Fibroblast of lung (primary cell): ENCODE data around the gene CCDC142. TPM values are rescaled to one million over a fixed set of nuclear protein-coding genes. Genes with fewer than 3 reads are reported as not detected.

Experiments used
- DNase-seq, 2 donors: peaks; one replicate each; pipeline versions ENCODE4 v3.0.0 to v3.0.0-alpha.2; 2010; ENCODE audit warnings: low read depth in 2 of 2
- H2AFZ ChIP-seq: 2 replicates; pipeline ENCODE4 v1.5.1; 2012; ENCODE audit warnings: low read length, control low read depth, inconsistent platforms
- H3K27ac ChIP-seq: 2 replicates; pipeline ENCODE4 v1.5.1; 2011; ENCODE audit warnings: low read length, control low read depth; ENCODE audit not compliant: insufficient read depth
- H3K27me3 ChIP-seq: 2 replicates; pipeline ENCODE4 v1.5.1; 2011; ENCODE audit warnings: mild to moderate bottlenecking, low read length; ENCODE audit not compliant: control insufficient read depth, insufficient read depth
- H3K36me3 ChIP-seq: 2 replicates; pipeline ENCODE4 v1.5.1; 2011; ENCODE audit warnings: low read length; ENCODE audit not compliant: control insufficient read depth, insufficient read depth
- H3K4me1 ChIP-seq: 2 replicates; pipeline ENCODE4 v1.5.1; 2011; ENCODE audit warnings: low read length; ENCODE audit not compliant: control insufficient read depth, insufficient read depth; ENCODE audit errors: extremely low read depth
- H3K4me2 ChIP-seq: 2 replicates; pipeline ENCODE4 v1.5.1; 2011; ENCODE audit warnings: low read length, control low read depth; ENCODE audit not compliant: insufficient read depth; ENCODE audit errors: extremely low read depth
- H3K4me3 ChIP-seq, 4 experiments: fragments of 200-600 bp in 1 of 4; sonication (generic) in 1 of 4; replicated peaks in 1 of 4; 2 replicates each; pipeline ENCODE4 v1.5.1; 2011 to 2016; ENCODE audit warnings: low read length in 4 of 4, low read depth in 3 of 4, mild to moderate bottlenecking in 3 of 4, control low read depth in 2 of 4, inconsistent platforms in 1 of 4, mixed read lengths in 1 of 4; ENCODE audit not compliant: insufficient read depth in 1 of 4; ENCODE audit errors: control extremely low read depth in 1 of 4
- H3K79me2 ChIP-seq: 2 replicates; pipeline ENCODE4 v1.5.1; 2012; ENCODE audit warnings: mild to moderate bottlenecking, low read length, inconsistent platforms; ENCODE audit not compliant: control insufficient read depth, insufficient read depth
- H3K9ac ChIP-seq: 2 replicates; pipeline ENCODE4 v1.5.1; 2011; ENCODE audit warnings: mild to moderate bottlenecking, low read length, control low read depth; ENCODE audit not compliant: insufficient read depth
- H3K9me3 ChIP-seq: 2 replicates; pipeline ENCODE4 v1.5.1; 2012; ENCODE audit warnings: low read depth, low read length; ENCODE audit not compliant: control insufficient read depth, insufficient read depth
- H4K20me1 ChIP-seq: 2 replicates; pipeline ENCODE4 v1.5.1; 2011; ENCODE audit warnings: low read length; ENCODE audit not compliant: control insufficient read depth, insufficient read depth; ENCODE audit errors: extremely low read depth
- CTCF ChIP-seq, 2 donors: IDR thresholded peaks in 1 of 2; conservative IDR thresholded peaks in 1 of 2; 1 replicate in 1 of 2; 2 replicates in 1 of 2; pipeline ENCODE4 v1.5.1; 2011 to 2012; ENCODE audit warnings: low read length in 2 of 2, control low read depth in 1 of 2, inconsistent platforms in 1 of 2, low read depth in 1 of 2, mild to moderate bottlenecking in 1 of 2
- EZH2 ChIP-seq: IDR thresholded peaks from 2 replicates; pipeline ENCODE4 v1.5.1; 2012; ENCODE audit warnings: low read length, control low read depth, mild to moderate bottlenecking; ENCODE audit errors: missing control alignments
- polyA plus RNA-seq, 2 donors: library from polyadenylated mRNA; depleted of rRNA in 1 of 2; stranded (reverse) in 1 of 2; unstranded in 1 of 2; fragments of >200 nt; gene quantifications; 2 replicates each; pipeline ENCODE4 v1.2.1, GENCODE V29; 2011 to 2012; ENCODE audit warnings: missing spikeins in 1 of 2
- total RNA-seq: library from RNA; depleted of rRNA; stranded (reverse); fragments of >200 nt; gene quantifications from 2 replicates; pipeline ENCODE4 v1.2.1, GENCODE V29; 2014

CCDC142 gene
- total and polyA plus RNA-seq, 2 donors (not counting 1 experiment from before 2014, with no cell fraction given), result 3.8 to 21.3 TPM

DNA sequence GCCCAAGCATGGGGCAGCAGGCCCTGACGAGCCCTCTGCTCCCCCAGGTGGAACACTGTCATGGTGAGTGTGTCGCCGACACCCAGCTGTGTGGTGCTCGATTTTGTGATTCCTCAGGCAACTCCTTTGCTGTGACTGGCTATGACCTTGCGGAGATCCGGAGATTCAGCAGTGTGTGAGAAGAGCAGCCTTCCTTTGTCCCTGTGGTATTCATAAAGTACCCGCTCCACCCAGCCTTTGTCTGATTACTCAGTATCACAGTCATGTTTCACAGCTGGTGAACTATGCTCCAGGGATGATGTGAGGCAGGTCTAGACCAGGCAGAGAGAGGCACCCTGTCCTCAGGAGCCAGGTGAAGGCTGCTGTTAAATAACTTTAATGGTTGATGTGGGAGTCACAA lies 57.3 kb downstream of the CCDC142 start:
- peaks cover 12% of the 10 kb centered on the region for H3K36me3 ChIP-seq
- H2AFZ ChIP-seq, result no peak overlapping the region
- no peak for TF ChIP-seq CTCF (conservative IDR thresholded peaks at IDR 0.05 in 1 of 2, IDR thresholded peaks at IDR 0.05 in 1 of 2; ENCODE audit: low read depth in 1 of 2, low read length in 2 of 2)
- TF ChIP-seq EZH2, result no peak
- no peak overlapping the region for H3K9ac ChIP-seq
- H3K4me2 ChIP-seq, result no peak overlapping the region
- H3K79me2 ChIP-seq, result no peaks in the 10 kb centered on the region
- no peaks in the 10 kb centered on the region for H3K9me3 ChIP-seq
- no peak overlapping the region for H3K27ac ChIP-seq
- no peaks in the 10 kb centered on the region for H3K27me3 ChIP-seq
- H3K4me3 ChIP-seq, result no peak overlapping the region
- no peak for DNase-seq
- H4K20me1 ChIP-seq, result no peaks in the 10 kb centered on the region
- H3K4me1 ChIP-seq, result peaks cover 5% of the 10 kb centered on the region

DNA sequence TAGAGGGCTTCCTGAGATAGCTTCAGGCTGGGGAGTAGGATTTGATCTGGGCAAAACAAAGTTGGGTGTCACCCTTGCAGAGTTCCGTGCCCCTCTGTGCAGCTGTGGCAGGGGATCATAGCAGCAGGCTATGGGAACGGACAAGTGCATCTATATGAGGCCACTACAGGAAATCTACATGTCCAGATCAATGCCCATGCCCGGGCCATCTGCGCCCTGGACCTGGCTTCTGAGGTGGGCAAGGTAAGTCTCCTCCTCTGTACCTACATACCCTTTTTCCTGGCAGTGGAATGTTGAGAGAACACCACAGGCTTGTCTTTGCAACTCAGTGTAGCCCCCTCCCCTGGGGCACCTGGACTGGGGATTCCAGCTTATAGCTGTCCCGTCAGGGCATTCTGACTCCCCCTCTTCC lies 57.8 kb downstream of the CCDC142 start:
- Histone ChIP-seq H3K79me2 (no peaks in the 10 kb centered on the region), H3K27ac (no peak overlapping the region), H4K20me1 (no peaks in the 10 kb centered on the region), H3K9me3 (no peaks in the 10 kb centered on the region), H2AFZ (no peak overlapping the region), H3K27me3 (no peaks in the 10 kb centered on the region), H3K36me3 (peaks cover 12% of the 10 kb centered on the region), H3K4me1 (peaks cover 5% of the 10 kb centered on the region), H3K4me3 (no peak overlapping the region), H3K9ac (no peak overlapping the region), H3K4me2 (no peak overlapping the region)
- no peak for DNase-seq
- TF ChIP-seq EZH2 (no peak), CTCF (conservative IDR thresholded peaks at IDR 0.05 in 1 of 2, IDR thresholded peaks at IDR 0.05 in 1 of 2; ENCODE audit: low read depth in 1 of 2, low read length in 2 of 2) (no peak)

DNA sequence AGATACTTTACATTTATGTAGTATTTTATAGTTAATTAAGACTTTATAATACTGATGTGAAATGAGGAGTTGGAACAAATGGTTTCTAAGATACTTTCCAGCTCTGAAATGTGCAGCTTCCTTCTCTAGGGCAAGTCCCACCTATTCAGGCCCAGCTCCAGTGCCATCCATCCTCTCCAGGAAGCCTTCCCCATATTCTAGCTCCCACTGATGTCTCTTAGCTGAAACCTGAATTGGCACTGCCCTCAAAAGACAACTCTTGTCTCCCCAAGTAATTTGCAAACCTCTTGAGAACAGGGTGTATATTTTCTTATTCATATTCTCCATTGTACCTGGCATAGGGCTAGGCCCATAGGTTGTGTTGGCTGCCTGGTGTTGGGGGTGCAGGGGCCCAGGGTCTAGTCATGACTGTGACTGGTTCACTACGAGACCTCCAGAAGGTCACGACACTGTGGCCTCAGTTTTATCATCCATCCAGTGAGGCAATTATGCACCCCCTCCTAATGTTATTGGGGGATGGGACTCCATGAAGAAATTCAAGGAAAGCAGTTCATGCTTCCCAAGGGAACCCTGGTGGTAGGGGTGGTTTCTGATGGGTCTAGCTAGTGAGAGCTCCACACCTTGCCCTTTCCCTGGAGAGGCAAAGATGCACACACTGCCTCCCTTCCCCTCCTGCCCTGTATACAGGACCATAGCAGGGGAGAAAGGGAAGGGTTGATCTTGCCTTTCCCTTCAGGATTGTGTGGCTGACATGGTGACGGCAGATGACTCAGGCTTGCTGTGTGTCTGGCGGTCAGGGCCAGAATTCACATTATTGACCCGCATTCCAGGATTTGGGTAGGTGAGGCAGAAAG lies 58.4 kb downstream of the CCDC142 start:
- H3K79me2 ChIP-seq, result no peaks in the 10 kb centered on the region
- H3K27me3 ChIP-seq, result no peaks in the 10 kb centered on the region
- no peak overlapping the region for H3K9ac ChIP-seq
- H3K4me2 ChIP-seq, result no peak overlapping the region
- no peak overlapping the region for H2AFZ ChIP-seq
- H3K27ac ChIP-seq, result no peak overlapping the region
- H4K20me1 ChIP-seq, result no peaks in the 10 kb centered on the region
- H3K4me3 ChIP-seq, result no peak overlapping the region
- TF ChIP-seq CTCF (conservative IDR thresholded peaks at IDR 0.05 in 1 of 2, IDR thresholded peaks at IDR 0.05 in 1 of 2; ENCODE audit: low read depth in 1 of 2, low read length in 2 of 2) (no peak), EZH2 (no peak)
- H3K9me3 ChIP-seq, result no peaks in the 10 kb centered on the region
- peaks cover 2% of the 10 kb centered on the region for H3K4me1 ChIP-seq
- no peak for DNase-seq
- H3K36me3 ChIP-seq, result peaks cover 10% of the 10 kb centered on the region

Other genes starting within 250 kb of the CCDC142 start
- under 0.01 and 0.17 TPM in 2 replicates for gene SLC4A5, start 139.6 kb downstream of the CCDC142 start, total RNA-seq
- gene SLC4A5, start 139.6 kb downstream of the CCDC142 start, polyA plus RNA-seq, result 0.12 and 0.19 TPM in 2 replicates
- 157 and 228 TPM in 2 replicates for gene DCTN1, start 102.7 kb downstream of the CCDC142 start, total RNA-seq
- gene DCTN1, start 102.7 kb downstream of the CCDC142 start, polyA plus RNA-seq, result 133 and 193 TPM in 2 replicates
- 0.77 and 1.5 TPM in 2 replicates for gene C2orf81, start 61.4 kb downstream of the CCDC142 start, total RNA-seq
- gene C2orf81, start 61.4 kb downstream of the CCDC142 start, polyA plus RNA-seq, result 0.25 and 0.37 TPM in 2 replicates
- gene WDR54, start 61.3 kb downstream of the CCDC142 start, total RNA-seq, result 23.9 and 27.1 TPM in 2 replicates
- 24.3 and 34.0 TPM in 2 replicates for gene WDR54, start 61.3 kb downstream of the CCDC142 start, polyA plus RNA-seq
- gene RTKN, start 41.1 kb downstream of the CCDC142 start, total RNA-seq, result 11.8 and 16.0 TPM in 2 replicates
- gene RTKN, start 41.1 kb downstream of the CCDC142 start, polyA plus RNA-seq, result 8.3 and 10.0 TPM in 2 replicates
- 13.0 and 14.9 TPM in 2 replicates for gene INO80B, start 27.9 kb downstream of the CCDC142 start, total RNA-seq
- 6.9 TPM in 2 replicates for gene INO80B, start 27.9 kb downstream of the CCDC142 start, polyA plus RNA-seq
- 48.8 and 78.1 TPM in 2 replicates for gene WBP1, start 24.6 kb downstream of the CCDC142 start, total RNA-seq
- gene WBP1, start 24.6 kb downstream of the CCDC142 start, polyA plus RNA-seq, result 43.8 and 45.8 TPM in 2 replicates
- gene MOGS, start 17.6 kb downstream of the CCDC142 start, total RNA-seq, result 49.1 and 56.0 TPM in 2 replicates
- gene MOGS, start 17.6 kb downstream of the CCDC142 start, polyA plus RNA-seq, result 37.1 and 39.5 TPM in 2 replicates
- 38.0 and 45.4 TPM in 2 replicates for gene MRPL53, start 10.3 kb downstream of the CCDC142 start, total RNA-seq
- 30.1 and 33.9 TPM in 2 replicates for gene MRPL53, start 10.3 kb downstream of the CCDC142 start, polyA plus RNA-seq
- 7.7 and 10.7 TPM in 2 replicates for gene TTC31, start 83 bp upstream of the CCDC142 start, total RNA-seq
- gene TTC31, start 83 bp upstream of the CCDC142 start, polyA plus RNA-seq, result 11.8 and 12.7 TPM in 2 replicates
- 1.5 and 3.0 TPM in 2 replicates for gene LBX2, start 16.6 kb upstream of the CCDC142 start, total RNA-seq
- gene LBX2, start 16.6 kb upstream of the CCDC142 start, polyA plus RNA-seq, result 0.52 and 0.69 TPM in 2 replicates
- 31.3 and 35.5 TPM in 2 replicates for gene PCGF1, start 24.7 kb upstream of the CCDC142 start, total RNA-seq
- gene PCGF1, start 24.7 kb upstream of the CCDC142 start, polyA plus RNA-seq, result 23.8 and 25.4 TPM in 2 replicates
- under 0.01 TPM in 1 of 2 replicates, not detected in the other for gene TLX2, start 31.5 kb upstream of the CCDC142 start, total RNA-seq
- gene TLX2, start 31.5 kb upstream of the CCDC142 start, polyA plus RNA-seq, result not detected in 2 replicates
- gene DQX1, start 43.2 kb upstream of the CCDC142 start, total RNA-seq, result not detected in 2 replicates
- gene DQX1, start 43.2 kb upstream of the CCDC142 start, polyA plus RNA-seq, result not detected in 2 replicates
- gene AUP1, start 46.7 kb upstream of the CCDC142 start, total RNA-seq, result 70.4 and 73.7 TPM in 2 replicates
- 54.0 and 81.3 TPM in 2 replicates for gene AUP1, start 46.7 kb upstream of the CCDC142 start, polyA plus RNA-seq
- gene HTRA2, start 46.9 kb upstream of the CCDC142 start, total RNA-seq, result 45.7 and 47.8 TPM in 2 replicates
- 18.8 and 25.4 TPM in 2 replicates for gene HTRA2, start 46.9 kb upstream of the CCDC142 start, polyA plus RNA-seq
- 12.6 and 26.4 TPM in 2 replicates for gene LOXL3, start 70.9 kb upstream of the CCDC142 start, total RNA-seq
- gene LOXL3, start 70.9 kb upstream of the CCDC142 start, polyA plus RNA-seq, result 13.7 and 20.6 TPM in 2 replicates
- gene DOK1, start 71.7 kb upstream of the CCDC142 start, total RNA-seq, result 25.7 and 31.7 TPM in 2 replicates
- gene DOK1, start 71.7 kb upstream of the CCDC142 start, polyA plus RNA-seq, result 11.4 and 12.6 TPM in 2 replicates
- not detected in 2 replicates for gene M1AP, start 165.3 kb upstream of the CCDC142 start, total RNA-seq
- 0.07 TPM in 1 of 2 replicates, not detected in the other for gene M1AP, start 165.3 kb upstream of the CCDC142 start, polyA plus RNA-seq
- 5.1 and 9.4 TPM in 2 replicates for gene SEMA4F, start 171.2 kb upstream of the CCDC142 start, total RNA-seq
- gene SEMA4F, start 171.2 kb upstream of the CCDC142 start, polyA plus RNA-seq, result 5.9 and 7.3 TPM in 2 replicates